ENCODE data around the gene PAX7.

PAX7 gene

DNA sequence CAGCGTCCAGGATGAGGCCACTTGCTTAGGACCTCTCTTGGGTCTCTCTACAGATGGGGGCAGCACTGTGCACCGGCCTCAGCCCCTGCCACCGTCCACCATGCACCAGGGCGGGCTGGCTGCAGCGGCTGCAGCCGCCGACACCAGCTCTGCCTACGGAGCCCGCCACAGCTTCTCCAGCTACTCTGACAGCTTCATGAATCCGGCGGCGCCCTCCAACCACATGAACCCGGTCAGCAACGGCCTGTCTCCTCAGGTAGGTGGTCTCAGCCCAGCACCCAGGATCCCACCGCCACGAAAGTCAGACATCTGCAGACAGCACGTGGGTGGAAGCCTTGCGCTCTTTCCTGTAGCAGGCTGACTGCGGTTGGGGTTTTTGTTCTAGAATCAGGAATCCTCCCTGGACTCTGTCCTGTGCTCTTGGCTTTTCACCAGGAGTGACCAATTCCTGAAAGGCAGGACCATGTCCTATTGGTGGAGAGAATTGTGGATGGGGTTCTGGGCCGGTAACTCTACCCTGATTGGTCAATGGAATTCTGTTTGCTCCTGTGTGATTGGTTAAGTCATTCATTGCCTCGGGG, 72.5 kb downstream of the PAX7 start:
- H3K4me1 ChIP-seq (ENCODE audit: low read depth, poor library complexity, severe bottlenecking), result no peaks in the 10 kb centered on the region
- no peaks in the 10 kb centered on the region for H3K36me3 ChIP-seq (ENCODE audit: insufficient read depth)
- no peak overlapping the region for H3K27ac ChIP-seq
- H3K4me3 ChIP-seq (IDR thresholded peaks at IDR 0.05; ENCODE audit: insufficient read depth, low read depth, low read length), result no peak overlapping the region
- H3K79me2 ChIP-seq (ENCODE audit: insufficient read depth, low read depth), result no peaks in the 10 kb centered on the region
- H3K27me3 ChIP-seq (ENCODE audit: insufficient read depth, low read depth), result peaks cover 18% of the 10 kb centered on the region; the same call in 1 of the 2 replicates
- no peaks in the 10 kb centered on the region for H4K20me1 ChIP-seq (ENCODE audit: insufficient read depth)
- H3K4me2 ChIP-seq, result no peak overlapping the region
- H3K9ac ChIP-seq, result no peak overlapping the region
- no peak overlapping the region for H2AFZ ChIP-seq (ENCODE audit: low read depth)
- TF ChIP-seq, protein P1, sequence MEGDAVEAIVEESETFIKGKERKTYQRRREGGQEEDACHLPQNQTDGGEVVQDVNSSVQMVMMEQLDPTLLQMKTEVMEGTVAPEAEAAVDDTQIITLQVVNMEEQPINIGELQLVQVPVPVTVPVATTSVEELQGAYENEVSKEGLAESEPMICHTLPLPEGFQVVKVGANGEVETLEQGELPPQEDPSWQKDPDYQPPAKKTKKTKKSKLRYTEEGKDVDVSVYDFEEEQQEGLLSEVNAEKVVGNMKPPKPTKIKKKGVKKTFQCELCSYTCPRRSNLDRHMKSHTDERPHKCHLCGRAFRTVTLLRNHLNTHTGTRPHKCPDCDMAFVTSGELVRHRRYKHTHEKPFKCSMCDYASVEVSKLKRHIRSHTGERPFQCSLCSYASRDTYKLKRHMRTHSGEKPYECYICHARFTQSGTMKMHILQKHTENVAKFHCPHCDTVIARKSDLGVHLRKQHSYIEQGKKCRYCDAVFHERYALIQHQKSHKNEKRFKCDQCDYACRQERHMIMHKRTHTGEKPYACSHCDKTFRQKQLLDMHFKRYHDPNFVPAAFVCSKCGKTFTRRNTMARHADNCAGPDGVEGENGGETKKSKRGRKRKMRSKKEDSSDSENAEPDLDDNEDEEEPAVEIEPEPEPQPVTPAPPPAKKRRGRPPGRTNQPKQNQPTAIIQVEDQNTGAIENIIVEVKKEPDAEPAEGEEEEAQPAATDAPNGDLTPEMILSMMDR (conservative IDR thresholded peaks at IDR 0.05; ENCODE audit: low read depth, low read length), result no peak

DNA sequence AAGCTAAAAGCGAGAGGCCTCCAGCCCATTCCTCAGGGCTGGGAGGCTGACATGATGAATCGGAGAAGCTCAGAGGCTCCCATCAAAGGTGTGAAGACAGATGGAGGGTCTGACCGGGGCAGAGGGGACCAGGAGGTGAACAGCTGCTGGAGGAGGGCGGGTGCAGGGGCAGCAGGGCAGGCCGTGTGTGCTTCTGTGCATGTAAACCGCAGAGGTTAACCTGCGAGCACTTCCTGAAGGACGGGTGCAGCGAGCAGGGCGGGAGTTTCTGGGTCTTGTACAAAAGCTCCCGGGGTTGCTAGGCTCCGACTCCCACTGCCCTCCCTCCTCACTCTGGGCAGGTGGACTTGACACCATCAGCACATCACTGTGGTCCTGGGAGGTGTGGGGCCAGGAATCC, 75.2 kb downstream of the PAX7 start:
- Histone ChIP-seq H2AFZ (ENCODE audit: low read depth) (no peak overlapping the region), H4K20me1 (ENCODE audit: insufficient read depth) (no peaks in the 10 kb centered on the region), H3K4me3 (IDR thresholded peaks at IDR 0.05; ENCODE audit: insufficient read depth, low read depth, low read length) (no peak overlapping the region), H3K27me3 (ENCODE audit: insufficient read depth, low read depth) (peaks cover 17% of the 10 kb centered on the region; the same call in 1 of the 2 replicates), H3K4me1 (ENCODE audit: low read depth, poor library complexity, severe bottlenecking) (no peaks in the 10 kb centered on the region), H3K79me2 (ENCODE audit: insufficient read depth, low read depth) (no peaks in the 10 kb centered on the region), H3K27ac (no peak overlapping the region), H3K36me3 (ENCODE audit: insufficient read depth) (no peaks in the 10 kb centered on the region), H3K9ac (no peak overlapping the region), H3K4me2 (no peak overlapping the region)
- TF ChIP-seq, protein P1 (conservative IDR thresholded peaks at IDR 0.05; ENCODE audit: low read depth, low read length), result no peak

DNA sequence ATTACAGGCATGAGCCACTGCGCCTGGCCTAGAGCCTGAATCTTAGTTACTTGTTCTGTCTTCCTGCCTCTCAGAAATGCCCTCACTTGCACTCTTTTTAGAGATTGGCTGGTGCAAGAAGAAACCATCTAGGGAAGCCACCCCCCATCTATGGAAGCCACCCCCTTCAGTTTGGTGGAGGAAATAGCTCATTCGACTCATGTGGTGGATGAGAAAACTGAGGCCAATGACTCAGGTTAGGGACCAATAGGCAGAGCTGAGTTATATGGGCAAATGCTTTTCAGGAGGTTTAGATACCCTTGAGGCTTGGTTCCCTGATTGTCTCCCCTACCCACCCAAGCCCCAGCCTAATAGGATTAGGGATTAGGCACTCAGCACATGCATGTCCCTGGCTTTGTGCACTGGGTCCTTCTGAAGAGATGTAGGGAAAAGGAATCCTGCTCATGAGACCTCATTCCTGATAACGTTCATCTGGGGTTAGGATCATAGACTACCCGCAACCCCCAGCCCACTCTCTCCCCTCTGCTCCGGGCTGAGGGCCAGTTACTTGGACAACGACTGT, 77.1 kb downstream of the PAX7 start:
- no peak overlapping the region for H3K4me3 ChIP-seq (IDR thresholded peaks at IDR 0.05; ENCODE audit: insufficient read depth, low read depth, low read length)

DNA sequence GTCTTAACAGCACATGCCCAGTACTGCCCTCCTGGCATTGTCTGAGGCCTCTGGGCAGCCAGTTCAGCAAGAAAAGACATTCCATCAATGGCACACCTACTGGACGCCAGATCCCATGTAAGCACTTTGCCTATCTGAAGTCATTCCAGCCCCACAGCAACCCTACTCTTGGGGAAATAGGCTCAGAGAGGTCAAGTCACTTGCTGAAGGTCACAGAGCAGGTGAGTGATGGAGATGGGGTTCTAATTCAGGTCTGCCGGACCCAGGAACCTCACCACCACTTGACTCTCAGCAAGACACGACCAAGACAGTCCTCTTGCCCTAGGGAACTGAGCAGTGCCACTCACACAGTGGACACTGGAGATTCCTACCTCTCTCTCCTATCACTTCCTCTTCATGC, 79.4 kb downstream of the PAX7 start:
- H4K20me1 ChIP-seq (ENCODE audit: insufficient read depth), result no peaks in the 10 kb centered on the region

More for the DNA sequence above, 77.1 kb downstream of the PAX7 start:
- Histone ChIP-seq H2AFZ (ENCODE audit: low read depth) (no peak overlapping the region), H3K27ac (no peak overlapping the region), H4K20me1 (ENCODE audit: insufficient read depth) (no peaks in the 10 kb centered on the region), H3K4me1 (ENCODE audit: low read depth, poor library complexity, severe bottlenecking) (no peaks in the 10 kb centered on the region), H3K4me2 (no peak overlapping the region), H3K36me3 (ENCODE audit: insufficient read depth) (no peaks in the 10 kb centered on the region), H3K27me3 (ENCODE audit: insufficient read depth, low read depth) (peaks cover 23% of the 10 kb centered on the region; the same call in 1 of the 2 replicates), H3K79me2 (ENCODE audit: insufficient read depth, low read depth) (no peaks in the 10 kb centered on the region), H3K9ac (no peak overlapping the region)
- TF ChIP-seq, protein P1 (conservative IDR thresholded peaks at IDR 0.05; ENCODE audit: low read depth, low read length), result no peak

More for the DNA sequence above, 79.4 kb downstream of the PAX7 start:
- H3K36me3 ChIP-seq (ENCODE audit: insufficient read depth), result no peaks in the 10 kb centered on the region
- no peak overlapping the region for H3K27ac ChIP-seq
- no peak overlapping the region for H3K9ac ChIP-seq
- no peak overlapping the region for H2AFZ ChIP-seq (ENCODE audit: low read depth)
- no peak overlapping the region for H3K4me3 ChIP-seq (IDR thresholded peaks at IDR 0.05; ENCODE audit: insufficient read depth, low read depth, low read length)
- H3K79me2 ChIP-seq (ENCODE audit: insufficient read depth, low read depth), result no peaks in the 10 kb centered on the region
- peaks cover 28% of the 10 kb centered on the region for H3K27me3 ChIP-seq (ENCODE audit: insufficient read depth, low read depth)
- H3K4me1 ChIP-seq (ENCODE audit: low read depth, poor library complexity, severe bottlenecking), result no peaks in the 10 kb centered on the region
- no peak overlapping the region for H3K4me2 ChIP-seq
- TF ChIP-seq, protein P1 (conservative IDR thresholded peaks at IDR 0.05; ENCODE audit: low read depth, low read length), result no peak

All from KMS-11 (cell line).